Right cardiac atrium (tissue), 5 donors: ENCODE data around the gene LHX6. TPM values are rescaled to one million over a fixed set of nuclear protein-coding genes. Genes with fewer than 3 reads are reported as not detected.

Experiments used
- ATAC-seq, 2 donors: fragments of 200-7000 bp; cut with Tn5 transposase; one replicate each; pipeline versions ENCODE4 v1.8.0 to v1.9.1; 2020; ENCODE audit warnings: moderate library complexity in 2 of 2, mild to moderate bottlenecking in 1 of 2
- DNase-seq, 3 donors: peaks; one replicate each; pipeline ENCODE4 v3.0.0-alpha.2; 2020
- H3K27ac ChIP-seq: one replicate; pipeline ENCODE4 v1.5.1; 2013; ENCODE audit warnings: mild to moderate bottlenecking, low read length, control low read depth, moderate library complexity
- H3K27me3 ChIP-seq: one replicate; pipeline ENCODE4 v1.6.1; 2013; ENCODE audit not compliant: control insufficient read depth, insufficient read depth
- H3K4me1 ChIP-seq: one replicate; pipeline ENCODE4 v1.6.1; 2013; ENCODE audit warnings: low read length; ENCODE audit not compliant: control insufficient read depth, insufficient read depth
- H3K4me3 ChIP-seq: one replicate; pipeline ENCODE4 v1.5.1; 2013; ENCODE audit warnings: low read length, control low read depth
- H3K9me3 ChIP-seq: one replicate; pipeline ENCODE4 v1.6.1; 2013; ENCODE audit warnings: low read length; ENCODE audit not compliant: control insufficient read depth
- WGBS: extraction: QIAGEN DNeasy Blood & Tissue Kit; methylation state at CpG from one replicate; pipeline ENCODE4 v1.1.7; 2013; 5-methylcytosine and 5-hydroxymethylcytosine counted together
- intact Hi-C, 4 donors: fragments of 100-400 bp; cut with DNase I; formaldehyde crosslinking; loops; one replicate each; pipeline versions ENCODE4 v1.11.0 to v1.14.0; 2022 to 2023
- polyA plus RNA-seq: library from polyadenylated mRNA; stranded (reverse); fragments of 200-250 nt; gene quantifications from one replicate; pipeline ENCODE4 v1.2.3, GENCODE V29; 2013
- total RNA-seq, 4 donors: library from RNA; stranded (reverse); fragmentation: NEBNext Ultra II Directional; extraction: Animal tissue kit (Norgen Biotek cat#: 25700); gene quantifications; one replicate each; pipeline ENCODE4 v1.2.1, GENCODE V29; 2021
- donor health status: healthy with polysubstance abuse.
- donor health status: DM: no; HTN: yes; CAD: no.
- donor health status: DM: no; HTN: no; CAD: no.
- donor health status: DM: no; HTN: yes; CAD: no; lungs with severe emphysema.
- donor health status: DM: yes; HTN: yes; CAD: no.

The LHX6 gene
- total and polyA plus RNA-seq, 5 donors: 1.2 to 6.4 (median 2.3) TPM

DNA sequence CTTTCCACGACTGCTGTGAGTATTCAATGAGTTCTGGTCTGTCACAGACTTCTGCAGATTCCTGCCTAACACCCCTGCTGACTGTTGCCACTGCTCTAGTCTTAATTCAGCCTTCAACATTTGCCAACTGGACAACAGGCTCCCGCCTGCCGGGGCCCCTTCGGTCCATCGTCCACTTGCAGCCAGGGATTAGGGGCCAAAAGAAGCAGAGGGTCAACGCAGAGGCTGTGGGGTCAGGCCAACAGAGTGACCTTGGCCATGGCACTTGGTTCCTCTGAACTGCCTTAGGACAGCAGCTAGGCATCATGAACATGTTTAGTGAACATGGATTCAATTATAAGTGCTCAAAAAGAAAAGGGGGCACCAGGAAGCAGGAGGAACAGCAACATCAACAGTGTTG, 40.4 kb downstream of the LHX6 start:
- DNase-seq (no peak), ATAC-seq (no peak)
- H3K4me3 ChIP-seq: no peak overlapping the region
- 87% methylated on average over 6 of the region's 6 CpGs for WGBS
- intact Hi-C loops: no loop called here
- no peaks in the 10 kb centered on the region for H3K27me3 ChIP-seq
- no peaks in the 10 kb centered on the region for H3K9me3 ChIP-seq
- no peak overlapping the region for H3K27ac ChIP-seq
- no peaks in the 10 kb centered on the region for H3K4me1 ChIP-seq

DNA sequence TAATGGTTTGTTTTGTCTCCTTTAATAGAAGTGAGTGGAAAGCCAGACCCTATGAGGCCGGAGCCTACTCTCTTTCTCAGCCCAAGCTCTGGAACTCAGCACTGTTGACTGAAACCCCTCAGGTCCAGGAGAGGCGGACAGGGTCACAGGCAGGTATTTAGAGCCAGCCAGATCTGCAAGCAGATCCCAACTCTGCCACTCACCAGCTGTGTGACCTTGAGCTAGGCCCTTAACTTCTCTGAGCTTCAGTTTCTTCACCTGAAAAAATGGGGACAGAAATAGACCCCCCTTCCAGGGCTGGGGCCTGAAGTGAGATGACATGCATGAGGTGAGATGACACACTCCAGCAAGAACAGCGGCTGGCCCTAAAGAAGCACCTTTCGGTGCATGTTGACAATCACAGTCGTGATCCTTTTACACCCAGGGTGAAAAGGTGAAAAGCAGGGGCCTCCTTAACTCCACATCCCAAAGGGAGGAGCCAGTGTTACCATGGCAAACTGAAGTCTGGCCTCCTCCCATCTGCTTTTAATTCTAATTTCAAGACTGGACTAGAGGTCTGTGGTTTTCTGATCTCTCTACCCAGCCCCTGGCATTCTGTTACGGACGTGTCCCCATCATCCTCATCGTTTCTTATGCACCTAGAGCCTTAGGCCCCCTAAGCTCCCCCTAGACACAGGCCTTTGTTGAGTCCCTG, 41.8 kb downstream of the LHX6 start:
- no peaks in the 10 kb centered on the region for H3K9me3 ChIP-seq
- intact Hi-C loops: no loop called here
- H3K27me3 ChIP-seq: no peaks in the 10 kb centered on the region
- ATAC-seq (no peak), DNase-seq (no peak)
- H3K4me1 ChIP-seq: no peaks in the 10 kb centered on the region
- H3K4me3 ChIP-seq: no peak overlapping the region
- WGBS: 89% methylated on average over 8 of the region's 8 CpGs
- H3K27ac ChIP-seq: no peak overlapping the region

DNA sequence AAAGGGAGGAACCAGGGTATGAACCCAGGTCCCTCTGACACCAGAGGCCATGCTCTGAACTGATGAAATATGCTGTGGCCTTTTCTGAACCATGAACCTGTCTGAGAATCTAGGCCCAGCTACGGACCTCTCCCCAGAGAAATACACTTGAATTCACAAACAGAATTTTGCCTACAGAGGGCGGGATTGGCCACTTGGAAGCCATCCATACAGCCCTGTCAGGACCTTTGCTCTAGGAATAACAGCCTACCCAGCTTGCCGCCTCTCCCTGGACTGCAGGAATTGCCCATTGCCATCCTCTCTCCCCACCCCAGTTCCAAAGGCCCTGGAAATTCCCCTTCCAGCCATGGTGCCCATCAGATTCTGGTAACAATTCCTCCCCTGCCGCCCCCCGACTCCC, 42.5 kb downstream of the LHX6 start:
- no peak overlapping the region for H3K4me3 ChIP-seq
- ATAC-seq (no peak), DNase-seq (no peak)
- WGBS: 73% methylated on average over 5 of the region's 5 CpGs
- H3K4me1 ChIP-seq: no peaks in the 10 kb centered on the region
- H3K27ac ChIP-seq: no peak overlapping the region
- intact Hi-C loops: no loop called here
- H3K27me3 ChIP-seq: no peaks in the 10 kb centered on the region
- H3K9me3 ChIP-seq: no peaks in the 10 kb centered on the region

DNA sequence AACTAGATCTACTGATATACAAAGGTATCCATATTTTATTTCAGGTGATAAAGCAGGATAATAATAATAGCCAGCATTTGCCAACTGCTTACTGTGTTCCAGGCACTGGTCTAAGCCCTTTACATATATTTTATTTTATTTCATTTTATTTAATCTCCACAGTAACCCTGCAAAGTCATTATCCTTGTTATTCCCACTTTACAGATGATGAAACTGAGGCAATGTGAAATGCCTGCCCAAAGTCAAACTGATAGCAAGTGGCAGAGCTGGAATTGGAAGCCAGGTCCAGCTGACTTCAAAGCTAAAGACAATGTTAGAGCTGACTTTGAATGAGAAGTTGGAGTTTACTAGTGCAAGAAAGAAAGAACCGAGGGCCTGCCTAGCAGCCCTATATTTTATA, 44.2 kb downstream of the LHX6 start:
- H3K4me3 ChIP-seq: no peak overlapping the region
- H3K9me3 ChIP-seq: no peaks in the 10 kb centered on the region
- H3K27me3 ChIP-seq: no peaks in the 10 kb centered on the region
- H3K27ac ChIP-seq: no peak overlapping the region
- no peak for ATAC-seq
- 90% methylated on average over 1 of the region's 1 CpG for WGBS
- intact Hi-C loops: no loop called here
- no peak for DNase-seq
- no peaks in the 10 kb centered on the region for H3K4me1 ChIP-seq

DNA sequence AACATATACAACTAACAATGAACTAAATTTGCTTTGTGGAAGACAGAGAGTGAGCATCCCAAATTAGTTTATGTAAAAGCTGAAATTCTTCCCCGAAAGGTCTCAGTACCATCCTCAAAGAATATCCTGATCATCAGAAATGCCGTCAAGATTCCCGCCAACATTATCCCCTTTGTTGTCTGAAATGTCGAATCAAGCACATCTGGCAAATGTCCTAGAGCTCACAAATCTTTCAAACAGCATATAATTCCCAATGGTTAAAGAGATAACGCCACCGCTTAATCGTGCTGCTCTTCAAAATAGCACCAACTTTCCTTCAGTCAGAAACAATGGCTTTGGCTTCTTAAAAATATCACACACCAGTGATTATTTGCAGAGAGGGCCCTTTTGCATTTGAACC, 45.3 kb downstream of the LHX6 start:
- DNase-seq (no peak), ATAC-seq (no peak)
- 34% methylated on average over 7 of the region's 7 CpGs for WGBS
- Histone ChIP-seq H3K27ac (no peak overlapping the region), H3K4me1 (no peaks in the 10 kb centered on the region), H3K27me3 (no peaks in the 10 kb centered on the region), H3K9me3 (no peaks in the 10 kb centered on the region), H3K4me3 (no peak overlapping the region)
- intact Hi-C loops: no loop called here

DNA sequence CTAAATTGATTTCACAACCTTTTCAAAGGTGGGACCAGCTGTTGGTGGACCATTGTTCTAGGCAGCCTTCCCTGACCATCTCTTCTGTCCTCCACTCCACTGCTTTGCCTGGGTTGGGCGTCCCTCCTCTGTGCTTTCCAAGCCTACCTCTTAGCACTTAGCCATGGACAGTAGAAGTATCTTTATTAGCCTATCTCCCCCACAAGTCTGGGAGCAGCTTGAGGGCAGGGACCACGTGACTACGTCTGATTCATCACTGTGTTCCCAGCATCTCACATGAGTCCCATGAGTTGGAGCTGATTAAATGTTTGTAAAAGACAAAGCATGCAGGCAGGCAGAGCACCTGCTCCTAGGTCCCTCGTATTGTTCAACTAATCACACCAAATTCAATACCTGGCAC, 48.1 kb downstream of the LHX6 start:
- Histone ChIP-seq H3K27ac (no peak overlapping the region), H3K4me1 (no peaks in the 10 kb centered on the region), H3K27me3 (no peaks in the 10 kb centered on the region), H3K9me3 (no peaks in the 10 kb centered on the region), H3K4me3 (no peak overlapping the region)
- DNase-seq: no peak
- 61% methylated on average over 4 of the region's 4 CpGs for WGBS
- no peak for ATAC-seq
- intact Hi-C loops: no loop called here

DNA sequence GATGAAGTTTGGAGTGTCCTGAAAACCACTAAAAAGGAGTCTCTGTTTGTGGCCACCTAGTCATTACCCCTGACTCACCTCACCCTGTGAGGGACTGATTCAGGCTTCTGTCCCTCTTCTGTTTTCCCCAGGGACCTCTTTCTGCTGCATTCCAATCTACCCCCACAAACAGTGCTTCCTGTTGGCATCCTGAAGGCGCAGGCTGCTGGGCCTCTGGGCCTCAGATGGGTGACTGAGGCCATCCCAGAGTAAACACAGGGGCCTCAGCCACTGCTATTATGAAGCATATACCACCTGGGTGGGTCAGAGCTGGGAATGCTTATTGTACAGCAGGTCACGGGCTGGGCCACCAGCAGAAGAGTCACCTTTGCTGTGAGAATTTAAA, 49.1 kb downstream of the LHX6 start:
- no peak overlapping the region for H3K4me3 ChIP-seq
- H3K9me3 ChIP-seq: no peaks in the 10 kb centered on the region
- intact Hi-C loops: no loop called here
- no peaks in the 10 kb centered on the region for H3K27me3 ChIP-seq
- ATAC-seq (no peak), DNase-seq (no peak)
- H3K27ac ChIP-seq: no peak overlapping the region
- 76% methylated on average over 2 of the region's 2 CpGs for WGBS
- no peaks in the 10 kb centered on the region for H3K4me1 ChIP-seq

DNA sequence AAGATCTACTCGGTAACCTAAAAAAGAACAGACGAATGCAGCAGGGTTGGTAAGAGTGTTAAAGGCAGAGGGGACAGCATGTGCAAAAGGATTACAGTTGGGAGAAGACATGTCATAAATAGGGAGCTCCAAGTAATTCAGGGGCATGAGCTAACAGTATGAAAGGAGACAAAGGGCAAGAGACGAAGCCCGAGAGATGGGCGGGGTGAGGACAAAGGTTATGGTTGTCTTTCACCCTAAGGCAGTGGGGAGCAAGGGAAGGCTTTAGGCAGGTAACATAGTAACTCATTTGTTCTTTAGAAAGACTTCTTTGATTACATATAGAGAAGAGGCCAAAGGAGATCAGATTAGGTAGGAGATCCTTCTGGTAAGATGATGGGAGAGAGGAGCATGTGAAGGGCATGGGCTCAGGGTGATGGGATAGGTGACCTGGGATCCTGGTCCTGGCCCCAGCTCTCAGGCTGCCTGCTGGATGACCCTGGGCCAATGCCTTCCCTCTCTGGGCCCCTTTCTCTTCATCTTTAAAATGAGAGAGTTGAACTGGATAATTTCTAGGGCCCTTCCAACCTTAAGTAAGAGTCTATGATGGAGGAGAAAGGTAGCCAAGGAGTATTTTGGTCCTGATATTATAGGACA, 49.6 kb downstream of the LHX6 start:
- DNase-seq (no peak), ATAC-seq (no peak)
- intact Hi-C loops: no loop called here
- H3K27me3 ChIP-seq: no peaks in the 10 kb centered on the region
- H3K9me3 ChIP-seq: no peaks in the 10 kb centered on the region
- H3K4me1 ChIP-seq: no peaks in the 10 kb centered on the region
- 89% methylated on average over 5 of the region's 5 CpGs for WGBS
- H3K27ac ChIP-seq: no peak overlapping the region
- no peak overlapping the region for H3K4me3 ChIP-seq

DNA sequence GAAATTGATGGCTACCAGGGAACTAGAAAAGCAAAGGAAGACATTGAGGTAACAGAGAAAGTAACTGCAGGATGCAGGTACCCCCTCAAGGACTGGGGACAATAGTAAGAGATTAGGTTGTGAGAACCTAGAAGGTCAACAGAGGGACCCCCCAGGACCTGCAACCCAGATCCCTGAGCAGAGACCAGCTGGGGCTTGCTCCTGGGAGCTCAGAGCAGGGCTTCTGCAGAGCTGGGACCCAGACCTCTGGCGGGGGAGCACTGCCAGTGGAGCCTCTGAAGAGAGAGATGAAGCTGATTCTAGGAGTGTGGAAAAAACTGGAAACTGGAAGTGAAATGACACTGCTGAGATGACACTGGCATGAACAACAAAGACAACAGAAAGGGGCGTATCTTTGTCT, 51.8 kb downstream of the LHX6 start:
- 79% methylated on average over 2 of the region's 2 CpGs for WGBS
- H3K27me3 ChIP-seq: no peaks in the 10 kb centered on the region
- H3K4me3 ChIP-seq: no peak overlapping the region
- H3K9me3 ChIP-seq: no peaks in the 10 kb centered on the region
- intact Hi-C loops: no loop called here
- ATAC-seq: no peak
- no peak overlapping the region for H3K27ac ChIP-seq
- H3K4me1 ChIP-seq: no peaks in the 10 kb centered on the region
- no peak for DNase-seq

DNA sequence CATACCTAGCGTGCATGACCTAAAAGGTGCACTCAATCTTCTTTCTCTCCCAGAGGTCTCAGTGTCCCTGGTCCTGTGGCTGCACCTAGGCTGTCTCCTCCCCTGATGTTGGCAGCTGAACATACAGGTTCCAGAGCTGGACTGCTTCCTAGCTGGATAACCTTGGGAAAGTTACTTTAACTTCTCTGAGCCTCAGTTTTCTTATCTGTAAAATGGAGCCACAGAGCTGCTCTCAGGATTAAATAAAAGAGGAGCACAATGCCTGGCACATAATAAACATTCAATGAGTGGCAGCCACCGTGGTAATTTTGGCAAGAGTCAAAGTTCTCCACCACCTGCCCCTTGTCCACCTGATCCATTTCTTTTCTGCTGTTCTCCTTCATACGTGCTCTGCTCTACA, 55.1 kb downstream of the LHX6 start:
- Histone ChIP-seq H3K4me3 (no peak overlapping the region), H3K27ac (no peak overlapping the region), H3K27me3 (no peaks in the 10 kb centered on the region), H3K4me1 (no peaks in the 10 kb centered on the region), H3K9me3 (no peaks in the 10 kb centered on the region)
- DNase-seq (no peak), ATAC-seq (no peak)
- intact Hi-C loops: no loop called here
- 85% methylated on average over 3 of the region's 3 CpGs for WGBS

DNA sequence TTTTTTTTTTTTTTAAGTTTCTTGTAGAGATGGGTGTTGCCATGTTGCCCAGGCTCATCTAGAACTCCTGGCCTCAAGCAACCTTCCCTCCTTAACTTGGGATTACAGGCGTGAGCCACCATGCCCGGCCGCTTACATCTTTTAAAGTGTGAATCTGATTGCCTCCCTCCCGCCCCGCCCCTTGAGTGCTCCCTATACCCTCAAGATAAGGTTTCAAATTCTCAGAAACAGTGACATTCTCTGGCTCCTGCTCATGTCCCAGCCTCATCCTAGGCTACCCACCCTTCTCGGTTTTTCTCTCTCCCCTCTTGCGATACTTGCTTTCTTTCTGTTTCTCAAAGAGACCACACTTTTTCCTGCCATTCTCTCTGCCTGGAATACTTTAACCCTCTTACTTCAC, 56.6 kb downstream of the LHX6 start:
- H3K27me3 ChIP-seq: no peaks in the 10 kb centered on the region
- no peaks in the 10 kb centered on the region for H3K9me3 ChIP-seq
- no peak overlapping the region for H3K27ac ChIP-seq
- no peaks in the 10 kb centered on the region for H3K4me1 ChIP-seq
- no peak overlapping the region for H3K4me3 ChIP-seq
- DNase-seq (no peak), ATAC-seq (no peak)
- intact Hi-C loops: no loop called here
- WGBS: 85% methylated on average over 7 of the region's 7 CpGs

DNA sequence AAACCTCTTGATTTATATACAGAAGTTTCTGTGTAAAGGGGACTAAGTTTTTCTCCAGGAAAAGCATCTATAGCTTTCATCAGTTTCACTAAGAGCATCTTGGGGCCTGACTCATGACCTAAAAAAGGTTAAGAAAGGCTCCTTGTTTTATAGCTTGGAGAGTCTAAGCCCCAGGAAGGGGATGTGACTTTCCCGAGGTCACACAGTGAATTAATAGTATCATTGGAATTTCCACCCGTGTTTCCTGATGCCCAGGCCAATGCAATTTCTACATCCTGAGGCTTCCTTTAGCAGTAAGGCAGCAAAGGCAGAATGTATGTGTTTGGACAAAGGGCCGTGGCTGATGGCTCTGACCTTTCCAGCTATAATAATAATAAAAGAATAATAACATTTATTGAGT, 60.4 kb downstream of the LHX6 start:
- Histone ChIP-seq H3K4me3 (no peak overlapping the region), H3K9me3 (no peaks in the 10 kb centered on the region), H3K27me3 (no peaks in the 10 kb centered on the region), H3K4me1 (no peaks in the 10 kb centered on the region), H3K27ac (no peak overlapping the region)
- WGBS: 51% methylated on average over 3 of the region's 3 CpGs
- ATAC-seq: peak in 1 of 2 donors; percentile 34
- intact Hi-C loops: no loop called here
- no peak for DNase-seq
